ENCODE results near the gene RIN2.

GRCh38 chr20:19789009-19789408 lies 31.0 kb downstream of the RIN2 start:
- TF ChIP-seq ZNF8 (CRISPR knock-in tag; IDR thresholded peaks at IDR 0.05) (no peak), ZNF70 (CRISPR knock-in tag; IDR thresholded peaks at IDR 0.05) (no peak), GLIS3 (CRISPR knock-in tag; IDR thresholded peaks at IDR 0.05) (no peak), PATZ1 (CRISPR knock-in tag; IDR thresholded peaks at IDR 0.05; ENCODE audit: borderline replicate concordance) (no peak)

Data from SK-N-SH treated with all-trans-retinoic acid at 6 μM for 48 hours (cell line).